Hepatocyte (in vitro differentiated cells): ENCODE data around the gene POT1. TPM values are rescaled to one million over a fixed set of nuclear protein-coding genes. Genes with fewer than 3 reads are reported as not detected.

ENCODE experiments used
- DNase-seq: peaks from one replicate; pipeline ENCODE4 v3.0.0-alpha.2; 2016; ENCODE audit warnings: low spot score
- H2AFZ ChIP-seq: fragments of 200-600 bp; sonication (generic); 2 replicates; pipeline ENCODE4 v1.6.0; 2016; ENCODE audit warnings: antibody characterized with exemption, mild to moderate bottlenecking
- H3K27ac ChIP-seq: fragments of 200-600 bp; sonication (generic); 2 replicates; pipeline ENCODE4 v1.5.1; 2016; ENCODE audit warnings: mild to moderate bottlenecking
- H3K27me3 ChIP-seq: fragments of 200-600 bp; sonication (generic); 2 replicates; pipeline ENCODE4 v1.6.1; 2016
- H3K36me3 ChIP-seq: fragments of 200-600 bp; sonication (generic); replicated peaks from 2 replicates; pipeline ENCODE4 v1.5.1; 2016; ENCODE audit warnings: low read depth; ENCODE audit not compliant: insufficient read depth
- H3K4me1 ChIP-seq: fragments of 200-600 bp; sonication (generic); 2 replicates; pipeline ENCODE4 v1.5.1; 2016; ENCODE audit warnings: mild to moderate bottlenecking, moderate library complexity; ENCODE audit not compliant: insufficient read depth
- H3K4me2 ChIP-seq: fragments of 200-600 bp; sonication (generic); 2 replicates; pipeline ENCODE4 v1.6.0; 2016
- H3K4me3 ChIP-seq: fragments of 200-600 bp; sonication (generic); 2 replicates; pipeline ENCODE4 v1.5.1; 2016; ENCODE audit warnings: mild to moderate bottlenecking
- H3K79me2 ChIP-seq: fragments of 200-600 bp; sonication (generic); 2 replicates; pipeline ENCODE4 v1.6.0; 2017; ENCODE audit warnings: mild to moderate bottlenecking
- H3K9me2 ChIP-seq: fragments of 200-600 bp; sonication (generic); replicated peaks from 2 replicates; pipeline ENCODE4 v1.6.0; 2017; ENCODE audit warnings: mild to moderate bottlenecking; ENCODE audit not compliant: insufficient read depth
- H3K9me3 ChIP-seq: fragments of 200-600 bp; sonication (generic); 2 replicates; pipeline ENCODE4 v1.5.1; 2016; ENCODE audit warnings: low read depth, mild to moderate bottlenecking
- H4K20me1 ChIP-seq: fragments of 200-600 bp; sonication (generic); 2 replicates; pipeline ENCODE4 v1.6.0; 2016; ENCODE audit warnings: mild to moderate bottlenecking; ENCODE audit not compliant: insufficient read depth, poor library complexity, severe bottlenecking
- CTCF ChIP-seq: fragments of 200-600 bp; sonication (generic); IDR thresholded peaks from 2 replicates; pipeline ENCODE4 v1.5.1; 2016; ENCODE audit warnings: antibody characterized with exemption, mild to moderate bottlenecking; ENCODE audit not compliant: poor library complexity
- EZH2 ChIP-seq: fragments of 200-600 bp; sonication (generic); IDR thresholded peaks from 2 replicates; pipeline ENCODE4 v1.6.1; 2016; ENCODE audit warnings: antibody characterized with exemption, mild to moderate bottlenecking, borderline replicate concordance
- EZH2phosphoT487 ChIP-seq: fragments of 200-600 bp; sonication (generic); IDR thresholded peaks from one replicate; pipeline ENCODE4 v1.6.1; 2018; ENCODE audit warnings: antibody characterized with exemption, mild to moderate bottlenecking, low read depth, moderate library complexity; ENCODE audit not compliant: unreplicated experiment, severe bottlenecking
- WGBS: methylation state at CpG from one replicate; pipeline ENCODE4 v1.1.6; 2016; ENCODE audit warnings: low lambda C conversion rate; ENCODE audit errors: missing lambda C conversion rate; 5-methylcytosine and 5-hydroxymethylcytosine counted together
- polyA plus RNA-seq: library from polyadenylated mRNA; unstranded; fragments of >200 nt; fragmentation: Nextera tagmentation; extraction: Ambion mirVana; gene quantifications from 2 replicates; pipeline ENCODE4 v1.2.1, GENCODE V29; 2016
- total RNA-seq: library from RNA; depleted of rRNA; stranded (reverse); fragments of >200 nt; gene quantifications from 2 replicates; pipeline ENCODE4 v1.2.3, GENCODE V29; 2014

POT1 gene
- total and polyA plus RNA-seq, 2 experiments from 2014 or later, result 7.8 to 21.2 TPM

- H3K4me2 ChIP-seq, result peak overlapping the region; percentile 70
- no peaks in the 10 kb centered on the region for H4K20me1 ChIP-seq
- peak overlapping the region; percentile 3 for H3K4me3 ChIP-seq
- no peak for DNase-seq
- H2AFZ ChIP-seq, result peak overlapping the region; percentile 69
- 30% methylated on average over 1 of the region's 1 CpG for WGBS
- peak overlapping the region; percentile 73 for H3K27ac ChIP-seq
- H3K36me3 ChIP-seq, result no peaks in the 10 kb centered on the region
- H3K79me2 ChIP-seq, result peaks cover 34% of the 10 kb centered on the region
- TF ChIP-seq EZH2phosphoT487, result no peak
- no peak for TF ChIP-seq CTCF
- no peak for TF ChIP-seq EZH2
- no peaks in the 10 kb centered on the region for H3K9me3 ChIP-seq
- peaks cover 5% of the 10 kb centered on the region for H3K4me1 ChIP-seq
- H3K27me3 ChIP-seq, result no peaks in the 10 kb centered on the region
- no peaks in the 10 kb centered on the region for H3K9me2 ChIP-seq
Observed at GRCh38 chr7:124930173-124930623, 573 bp upstream of the POT1 start.

GRCh38 chr7:124924906-124925305 is 4.7 kb downstream of the POT1 start:
- no peaks in the 10 kb centered on the region for H3K36me3 ChIP-seq
- peaks cover 5% of the 10 kb centered on the region for H3K4me1 ChIP-seq
- H4K20me1 ChIP-seq, result no peaks in the 10 kb centered on the region
- no peaks in the 10 kb centered on the region for H3K27me3 ChIP-seq
- H3K4me2 ChIP-seq, result no peak overlapping the region
- H2AFZ ChIP-seq, result no peak overlapping the region
- no peak overlapping the region for H3K4me3 ChIP-seq
- H3K9me3 ChIP-seq, result no peaks in the 10 kb centered on the region
- no peak for DNase-seq
- peaks cover 81% of the 10 kb centered on the region for H3K79me2 ChIP-seq
- TF ChIP-seq CTCF (no peak), EZH2 (no peak), EZH2phosphoT487 (no peak)
- H3K9me2 ChIP-seq, result no peaks in the 10 kb centered on the region
- H3K27ac ChIP-seq, result no peak overlapping the region

- no peak overlapping the region for H3K4me3 ChIP-seq
- H3K79me2 ChIP-seq, result peaks cover 83% of the 10 kb centered on the region
- no peaks in the 10 kb centered on the region for H3K9me3 ChIP-seq
- no peaks in the 10 kb centered on the region for H3K9me2 ChIP-seq
- H3K36me3 ChIP-seq, result no peaks in the 10 kb centered on the region
- no peak for DNase-seq
- no peaks in the 10 kb centered on the region for H4K20me1 ChIP-seq
- H3K27me3 ChIP-seq, result no peaks in the 10 kb centered on the region
- H3K4me1 ChIP-seq, result no peaks in the 10 kb centered on the region
- no peak for TF ChIP-seq EZH2phosphoT487
- H2AFZ ChIP-seq, result no peak overlapping the region
- no peak overlapping the region for H3K4me2 ChIP-seq
- H3K27ac ChIP-seq, result no peak overlapping the region
Observed at GRCh38 chr7:124922200-124922599, 7.4 kb downstream of the POT1 start.

- no peak for DNase-seq
- Histone ChIP-seq H3K4me3 (no peak overlapping the region), H3K36me3 (no peaks in the 10 kb centered on the region), H4K20me1 (no peaks in the 10 kb centered on the region), H3K9me2 (no peaks in the 10 kb centered on the region), H3K4me1 (no peaks in the 10 kb centered on the region), H3K27ac (no peak overlapping the region), H3K27me3 (no peaks in the 10 kb centered on the region), H3K79me2 (peaks cover 67% of the 10 kb centered on the region), H3K9me3 (no peaks in the 10 kb centered on the region), H3K4me2 (no peak overlapping the region), H2AFZ (no peak overlapping the region)
- WGBS, result 93% methylated on average over 2 of the region's 2 CpGs
- TF ChIP-seq EZH2 (no peak), EZH2phosphoT487 (no peak), CTCF (no peak)
Observed at GRCh38 chr7:124919841-124920240, 9.8 kb downstream of the POT1 start.
